OCI-LY7 (cell line): ENCODE results near the gene MAS1L. TPM values are rescaled to one million over a fixed set of nuclear protein-coding genes. Genes with fewer than 3 reads are reported as not detected.

ENCODE experiments used
- BruUV-seq: library from RNA; stranded (reverse); fragments of 400-500 nt; replicated peaks from 2 replicates; lab custom pipeline; 2021; lab: Mats Ljungman, UMichigan
- CTCF ChIA-PET: fragments of 300-600 bp; sonication (Branson Sonifier 250); formaldehyde crosslinking; loops from one replicate; lab custom pipeline; 2022; ENCODE audit warnings: antibody characterized with exemption; ENCODE audit not compliant: unreplicated experiment; lab: Charles Lee
- POLR2A ChIA-PET: fragments of 300-600 bp; sonication (Branson Sonifier 250); formaldehyde crosslinking; loops from one replicate; lab custom pipeline; 2022; ENCODE audit warnings: antibody characterized with exemption; lab: Charles Lee
- DNase-seq: peaks from one replicate; pipeline ENCODE4 v3.0.0-alpha.2; 2015; ENCODE audit warnings: low spot score
- H2AFZ ChIP-seq: fragments of 200-600 bp; sonication (generic), shearing (Covaris generic); 2 replicates; pipeline ENCODE4 v1.6.1; 2014; ENCODE audit warnings: mild to moderate bottlenecking, antibody characterized with exemption, low read length, moderate library complexity
- H3K27ac ChIP-seq: fragments of 200-600 bp; sonication (generic); 2 replicates; pipeline ENCODE4 v1.5.1; 2014; ENCODE audit warnings: mixed run types, low read depth, mild to moderate bottlenecking, moderate library complexity, low read length, inconsistent platforms; ENCODE audit not compliant: poor library complexity, severe bottlenecking
- H3K36me3 ChIP-seq: fragments of 200-600 bp; sonication (generic); 2 replicates; pipeline ENCODE4 v1.6.1; 2014; ENCODE audit warnings: mild to moderate bottlenecking, antibody characterized with exemption, low read length, moderate library complexity, mixed read lengths; ENCODE audit not compliant: insufficient read depth
- H3K4me1 ChIP-seq: fragments of 200-600 bp; sonication (generic); 2 replicates; pipeline ENCODE4 v1.5.1; 2014; ENCODE audit warnings: mild to moderate bottlenecking, low read length; ENCODE audit not compliant: insufficient read depth, poor library complexity, severe bottlenecking
- H3K4me2 ChIP-seq: fragments of 200-600 bp; sonication (generic); 2 replicates; pipeline ENCODE4 v1.6.1; 2014; ENCODE audit warnings: mild to moderate bottlenecking, low read length
- H3K4me3 ChIP-seq: fragments of 200-600 bp; sonication (generic); 2 replicates; pipeline ENCODE4 v1.5.1; 2014; ENCODE audit warnings: mild to moderate bottlenecking, low read depth, low read length; ENCODE audit not compliant: poor library complexity, severe bottlenecking
- H3K79me2 ChIP-seq: fragments of 200-600 bp; sonication (generic); 2 replicates; pipeline ENCODE4 v1.6.1; 2016; ENCODE audit warnings: low read depth, mild to moderate bottlenecking, low read length, moderate library complexity, mixed read lengths; ENCODE audit not compliant: insufficient read depth
- H3K9me2 ChIP-seq: fragments of 200-600 bp; sonication (generic); 2 replicates; pipeline ENCODE4 v1.6.1; 2016; ENCODE audit warnings: mild to moderate bottlenecking, low read length, mixed read lengths; ENCODE audit not compliant: insufficient read depth
- H3K9me3 ChIP-seq: fragments of 200-600 bp; sonication (generic); 2 replicates; pipeline ENCODE4 v1.6.1; 2014; ENCODE audit warnings: mild to moderate bottlenecking, mixed run types, low read length, mixed read lengths
- H4K20me1 ChIP-seq: fragments of 200-600 bp; sonication (generic); 2 replicates; pipeline ENCODE4 v1.6.1; 2014; ENCODE audit warnings: mild to moderate bottlenecking, antibody characterized with exemption, low read length, moderate library complexity, mixed read lengths; ENCODE audit not compliant: insufficient read depth
- EZH2phosphoT487 ChIP-seq: fragments of 200-600 bp; sonication (generic); IDR thresholded peaks from 2 replicates; pipeline ENCODE4 v1.6.1; 2018; ENCODE audit warnings: low read depth, borderline replicate concordance, mild to moderate bottlenecking, mixed run types, antibody characterized with exemption, low read length, moderate library complexity, mixed read lengths
- intact Hi-C: fragments of 100-400 bp; cut with micrococcal nuclease; formaldehyde crosslinking; loops from one replicate; pipeline ENCODE4 v1.10.0; 2022; ENCODE audit not compliant: unreplicated experiment
- total RNA-seq, 2 experiments: library from RNA; depleted of rRNA in 1 of 2; stranded (reverse); fragments of >200 nt in 1 of 2; shearing (Covaris generic) in 1 of 2; gene quantifications; 2 replicates each; pipeline ENCODE4 v1.2.3, GENCODE V29; 2014 to 2022
- TF ChIP-seq, protein P1 (sequence below): fragments of 200-600 bp; sonication (generic); conservative IDR thresholded peaks from 2 replicates; pipeline ENCODE4 v1.5.1; 2014; ENCODE audit warnings: mild to moderate bottlenecking, antibody characterized with exemption, low read length, moderate library complexity, mixed read lengths

MAS1L gene
- total RNA-seq, 2 experiments from 2014 or later, result not detected

DNA sequence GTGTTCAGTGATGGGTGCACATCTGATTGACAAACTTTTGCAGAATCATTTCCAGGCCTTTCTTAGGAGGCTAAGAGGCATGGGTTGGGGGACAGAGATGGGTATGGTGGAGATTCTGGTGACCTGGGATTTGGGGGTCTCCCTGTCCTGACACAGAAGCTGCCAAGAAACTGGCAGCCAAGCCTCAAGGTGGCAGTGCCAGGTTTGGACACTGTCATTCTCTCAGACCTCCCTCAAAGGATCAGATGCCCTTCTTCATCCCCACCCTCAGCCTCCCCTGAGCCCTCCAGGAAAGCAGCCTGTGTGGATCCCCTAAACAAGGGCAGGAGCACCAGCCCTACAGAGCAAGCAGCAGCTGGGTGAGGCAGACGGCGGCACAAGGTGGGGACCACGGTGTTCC is 18.1 kb upstream of the MAS1L start:
- Histone ChIP-seq H4K20me1 (no peaks in the 10 kb centered on the region), H3K27ac (no peak overlapping the region), H3K79me2 (no peaks in the 10 kb centered on the region), H3K9me2 (no peaks in the 10 kb centered on the region), H2AFZ (no peak overlapping the region), H3K4me2 (no peak overlapping the region), H3K4me1 (no peaks in the 10 kb centered on the region), H3K9me3 (no peaks in the 10 kb centered on the region), H3K4me3 (no peak overlapping the region), H3K36me3 (no peaks in the 10 kb centered on the region)
- ChIA-PET POLR2A (no interaction called here), CTCF (no interaction called here)
- BruUV-seq, result no TSS peak
- TF ChIP-seq EZH2phosphoT487, result no peak
- TF ChIP-seq, protein P1, sequence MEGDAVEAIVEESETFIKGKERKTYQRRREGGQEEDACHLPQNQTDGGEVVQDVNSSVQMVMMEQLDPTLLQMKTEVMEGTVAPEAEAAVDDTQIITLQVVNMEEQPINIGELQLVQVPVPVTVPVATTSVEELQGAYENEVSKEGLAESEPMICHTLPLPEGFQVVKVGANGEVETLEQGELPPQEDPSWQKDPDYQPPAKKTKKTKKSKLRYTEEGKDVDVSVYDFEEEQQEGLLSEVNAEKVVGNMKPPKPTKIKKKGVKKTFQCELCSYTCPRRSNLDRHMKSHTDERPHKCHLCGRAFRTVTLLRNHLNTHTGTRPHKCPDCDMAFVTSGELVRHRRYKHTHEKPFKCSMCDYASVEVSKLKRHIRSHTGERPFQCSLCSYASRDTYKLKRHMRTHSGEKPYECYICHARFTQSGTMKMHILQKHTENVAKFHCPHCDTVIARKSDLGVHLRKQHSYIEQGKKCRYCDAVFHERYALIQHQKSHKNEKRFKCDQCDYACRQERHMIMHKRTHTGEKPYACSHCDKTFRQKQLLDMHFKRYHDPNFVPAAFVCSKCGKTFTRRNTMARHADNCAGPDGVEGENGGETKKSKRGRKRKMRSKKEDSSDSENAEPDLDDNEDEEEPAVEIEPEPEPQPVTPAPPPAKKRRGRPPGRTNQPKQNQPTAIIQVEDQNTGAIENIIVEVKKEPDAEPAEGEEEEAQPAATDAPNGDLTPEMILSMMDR, result no peak
- intact Hi-C loops, result no loop called here
- DNase-seq, result no peak

DNA sequence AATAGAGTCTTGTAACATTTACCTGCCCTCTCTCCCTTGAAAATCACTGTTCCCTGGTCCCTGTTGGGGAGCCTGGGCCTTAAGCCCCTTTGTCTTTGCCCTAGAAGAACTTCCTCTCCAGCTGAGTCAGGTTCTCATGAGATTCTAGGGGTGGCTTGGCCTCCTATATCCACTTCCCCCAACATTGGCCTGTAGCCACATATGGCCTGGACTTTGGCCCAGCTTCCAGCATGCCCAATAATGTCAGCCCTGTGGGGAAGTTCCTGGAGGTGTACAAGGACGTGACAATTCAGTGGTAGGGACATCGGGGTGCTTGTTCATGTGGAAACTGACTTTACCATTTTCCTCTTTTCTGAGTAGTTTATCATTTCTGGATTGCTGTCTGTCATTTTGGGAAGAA is 17.2 kb upstream of the MAS1L start:
- BruUV-seq, result no TSS peak

GRCh38 chr6:29502597-29502996 is 14.8 kb upstream of the MAS1L start:
- DNase-seq, result no peak
- Histone ChIP-seq H3K79me2 (no peaks in the 10 kb centered on the region), H3K4me1 (no peaks in the 10 kb centered on the region), H4K20me1 (no peaks in the 10 kb centered on the region), H3K9me2 (no peaks in the 10 kb centered on the region), H3K9me3 (no peaks in the 10 kb centered on the region), H2AFZ (no peak overlapping the region), H3K4me2 (no peak overlapping the region), H3K4me3 (no peak overlapping the region), H3K36me3 (no peaks in the 10 kb centered on the region), H3K27ac (no peak overlapping the region)
- POLR2A ChIA-PET, result no interaction called here
- no TSS peak for BruUV-seq
- no peak for TF ChIP-seq EZH2phosphoT487
- TF ChIP-seq, protein P1, result no peak
- CTCF ChIA-PET, result no interaction called here
- intact Hi-C loops, result no loop called here

More for the DNA sequence above, 17.2 kb upstream of the MAS1L start:
- Histone ChIP-seq H3K4me1 (no peaks in the 10 kb centered on the region), H4K20me1 (no peaks in the 10 kb centered on the region), H3K4me2 (no peak overlapping the region), H3K9me2 (no peaks in the 10 kb centered on the region), H3K9me3 (no peaks in the 10 kb centered on the region), H3K27ac (no peak overlapping the region), H3K4me3 (no peak overlapping the region), H2AFZ (no peak overlapping the region), H3K36me3 (no peaks in the 10 kb centered on the region), H3K79me2 (no peaks in the 10 kb centered on the region)
- CTCF ChIA-PET, result no interaction called here
- DNase-seq, result no peak
- no peak for TF ChIP-seq EZH2phosphoT487
- TF ChIP-seq, protein P1, result no peak
- POLR2A ChIA-PET, result no interaction called here
- intact Hi-C loops, result no loop called here
